Gastrocnemius medialis (tissue), 4 donors: ENCODE measurements around the gene C7orf57. TPM values are rescaled to one million over a fixed set of nuclear protein-coding genes. Genes with fewer than 3 reads are reported as not detected.

ENCODE experiments used
- ATAC-seq, 2 donors: fragments of 150-250 bp; one replicate each; pipeline ENCODE4 v1.9.1; 2016
- DNase-seq, 2 donors: peaks; one replicate each; pipeline ENCODE4 v3.0.0-alpha.2; 2019
- H3K27ac ChIP-seq, 4 donors: fragments of 200-600 bp; sonication (generic); 1 replicate in 1 of 4; 2 replicates in 3 of 4; pipeline ENCODE4 v1.5.1; 2016 to 2018; ENCODE audit warnings: mild to moderate bottlenecking in 2 of 4, moderate library complexity in 1 of 4
- H3K27me3 ChIP-seq, 3 donors: fragments of 200-600 bp; sonication (generic) in 2 of 3; 1 replicate in 1 of 3; 2 replicates in 2 of 3; pipeline versions ENCODE4 v1.5.1 to v1.6.0; 2016 to 2019; ENCODE audit warnings: mild to moderate bottlenecking in 1 of 3, moderate library complexity in 1 of 3
- H3K36me3 ChIP-seq, 2 donors: fragments of 200-600 bp; sonication (generic) in 1 of 2; one replicate each; pipeline ENCODE4 v1.5.1; 2017 to 2018
- H3K4me1 ChIP-seq, 2 donors: fragments of 200-600 bp; sonication (generic) in 1 of 2; one replicate each; pipeline ENCODE4 v1.5.1; 2016 to 2017; ENCODE audit warnings: mild to moderate bottlenecking in 2 of 2
- H3K4me3 ChIP-seq, 4 donors: fragments of 200-600 bp; sonication (generic) in 3 of 4; 1 replicate in 1 of 4; 2 replicates in 3 of 4; pipeline ENCODE4 v1.5.1; 2016 to 2019; ENCODE audit warnings: mild to moderate bottlenecking in 2 of 4
- H3K9me3 ChIP-seq, 3 donors: fragments of 200-600 bp; sonication (generic) in 2 of 3; 1 replicate in 1 of 3; 2 replicates in 2 of 3; pipeline ENCODE4 v1.5.1; 2016 to 2019
- POLR2A ChIP-seq, 2 donors: fragments of 450-650 bp; IDR thresholded peaks; one replicate each; pipeline ENCODE4 v1.6.1; 2017; ENCODE audit warnings: antibody characterized with exemption in 2 of 2, mild to moderate bottlenecking in 2 of 2, moderate library complexity in 2 of 2
- in situ Hi-C, 4 donors: fragments of 200-750 bp; cut with MboI; loops; one replicate each; pipeline versions ENCODE4 v1.15.0 to v1.8.0; 2017; ENCODE audit warnings: low sequenced_read_pairs in 4 of 4
- intact Hi-C: fragments of 100-400 bp; cut with DNase I; formaldehyde crosslinking; loops from one replicate; pipeline ENCODE4 v1.15.1; 2023; ENCODE audit warnings: low total_unique reads
- total RNA-seq, 4 donors: library from RNA; depleted of rRNA; stranded (reverse); fragments of >200 nt; gene quantifications; one replicate each; pipeline versions ENCODE4 v1.1.0 to v1.2.3, GENCODE V29; 2016
- TF ChIP-seq, protein P1 (sequence below), 5 experiments: fragments of 450-650 bp in 3 of 5; fragments of 200-600 bp in 2 of 5; sonication (generic) in 2 of 5; IDR thresholded peaks in 4 of 5; conservative IDR thresholded peaks in 1 of 5; 1 replicate in 4 of 5; 2 replicates in 1 of 5; pipeline ENCODE4 v1.5.1; 2016 to 2019; ENCODE audit warnings: antibody characterized with exemption in 5 of 5, mild to moderate bottlenecking in 3 of 5, moderate library complexity in 3 of 5

The C7orf57 gene
- total RNA-seq, 4 donors from 2014 or later, result not detected

DNA sequence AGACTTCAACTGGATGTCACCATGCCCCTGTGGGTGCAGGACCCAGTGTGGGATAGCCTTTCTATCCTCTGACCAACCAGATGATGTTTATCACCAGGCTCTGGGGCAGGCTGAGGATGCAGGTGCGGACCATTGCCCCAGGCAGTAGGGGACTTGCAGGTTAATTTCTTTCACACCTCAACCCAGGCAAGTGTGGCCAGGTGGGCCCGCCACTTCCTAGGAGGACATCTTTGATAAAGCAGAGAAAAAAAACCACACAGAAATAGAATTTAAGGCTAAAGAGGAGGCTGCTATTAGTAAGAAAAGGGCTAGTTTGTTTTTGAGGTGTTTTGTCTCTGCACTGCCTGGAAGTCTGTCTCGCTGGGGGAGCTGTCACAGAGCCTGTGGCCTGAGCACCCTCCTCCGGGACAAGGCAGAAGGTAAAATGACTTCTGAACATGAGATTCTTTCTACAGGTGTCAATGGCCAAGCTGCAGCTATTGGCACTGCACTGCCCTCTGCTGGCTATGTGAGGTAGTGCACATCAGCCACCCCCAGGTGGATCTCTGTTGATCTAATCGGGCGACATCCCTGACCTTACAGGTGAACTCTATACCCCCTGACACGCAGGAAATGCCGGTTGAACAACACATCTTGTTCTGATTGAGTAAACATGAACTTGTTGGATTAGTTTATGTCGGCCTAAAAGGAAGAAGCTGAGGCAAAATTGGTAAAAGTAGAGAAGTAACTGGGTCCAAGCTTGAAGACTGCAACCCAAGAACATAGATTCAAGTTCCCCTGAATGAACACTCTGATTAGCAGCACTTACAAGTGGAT is 74.7 kb downstream of the C7orf57 start:
- no peaks in the 10 kb centered on the region for H3K4me1 ChIP-seq
- H3K27me3 ChIP-seq, result no peaks in the 10 kb centered on the region
- intact Hi-C loops (loop anchor here (1.0 kb wide), 3 partner anchors 75 to 165 kb away; partner anchors contain the start of gene C7orf57), in situ Hi-C loops (loop anchor here (5.0 to 10.0 kb wide), 4 partner anchors 118 to 168 kb away; partner anchors contain the start of gene PKD1L1 (in 2 of the 4))
- H3K36me3 ChIP-seq, result peaks cover 0 to 30% of the 10 kb centered on the region in 2 donors
- no peaks in the 10 kb centered on the region for H3K9me3 ChIP-seq
- ATAC-seq, result peak; percentile 77 to 83
- DNase-seq, result peak; percentile 42 to 64
- no peak overlapping the region for H3K4me3 ChIP-seq
- TF ChIP-seq, protein P1, sequence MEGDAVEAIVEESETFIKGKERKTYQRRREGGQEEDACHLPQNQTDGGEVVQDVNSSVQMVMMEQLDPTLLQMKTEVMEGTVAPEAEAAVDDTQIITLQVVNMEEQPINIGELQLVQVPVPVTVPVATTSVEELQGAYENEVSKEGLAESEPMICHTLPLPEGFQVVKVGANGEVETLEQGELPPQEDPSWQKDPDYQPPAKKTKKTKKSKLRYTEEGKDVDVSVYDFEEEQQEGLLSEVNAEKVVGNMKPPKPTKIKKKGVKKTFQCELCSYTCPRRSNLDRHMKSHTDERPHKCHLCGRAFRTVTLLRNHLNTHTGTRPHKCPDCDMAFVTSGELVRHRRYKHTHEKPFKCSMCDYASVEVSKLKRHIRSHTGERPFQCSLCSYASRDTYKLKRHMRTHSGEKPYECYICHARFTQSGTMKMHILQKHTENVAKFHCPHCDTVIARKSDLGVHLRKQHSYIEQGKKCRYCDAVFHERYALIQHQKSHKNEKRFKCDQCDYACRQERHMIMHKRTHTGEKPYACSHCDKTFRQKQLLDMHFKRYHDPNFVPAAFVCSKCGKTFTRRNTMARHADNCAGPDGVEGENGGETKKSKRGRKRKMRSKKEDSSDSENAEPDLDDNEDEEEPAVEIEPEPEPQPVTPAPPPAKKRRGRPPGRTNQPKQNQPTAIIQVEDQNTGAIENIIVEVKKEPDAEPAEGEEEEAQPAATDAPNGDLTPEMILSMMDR (IDR thresholded peaks at IDR 0.05 in 4 of 5, conservative IDR thresholded peaks at IDR 0.05 in 1 of 5), result peak; percentile 90 to 100 (median 95)
- no peak for TF ChIP-seq POLR2A (IDR thresholded peaks at IDR 0.05)
- H3K27ac ChIP-seq, result no peak overlapping the region

DNA sequence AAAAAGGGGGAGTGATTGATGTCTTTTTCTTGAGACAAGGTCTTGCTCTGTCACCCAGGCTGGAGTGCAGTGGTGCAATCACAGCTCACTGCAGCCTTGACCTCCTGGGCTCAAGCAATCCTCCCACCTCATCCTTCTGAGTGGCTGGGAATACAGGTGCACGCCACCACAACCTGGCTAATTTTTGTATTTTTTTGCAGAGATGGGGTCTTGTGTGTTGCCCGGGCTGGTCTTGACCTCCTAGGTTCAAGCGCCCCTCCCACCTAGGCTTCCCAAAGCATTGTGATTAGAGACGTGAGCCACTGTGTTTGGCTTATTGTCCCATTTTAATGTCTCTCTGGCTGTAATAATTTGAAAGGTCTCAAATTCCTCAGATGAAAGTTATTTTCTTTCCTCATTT is 75.5 kb downstream of the C7orf57 start:
- no peak overlapping the region for H3K27ac ChIP-seq
- in situ Hi-C loops, result loop anchor here in 1 of 4 donors (10.0 kb wide), 1 partner anchor 166 kb away; the partner anchor contains the start of gene PKD1L1
- intact Hi-C loops, result loop anchor here (1.0 kb wide), 3 partner anchors 76 to 166 kb away; partner anchors contain the start of gene C7orf57

More for the DNA sequence above, 75.5 kb downstream of the C7orf57 start:
- DNase-seq, result no peak
- H3K27me3 ChIP-seq, result no peaks in the 10 kb centered on the region
- no peaks in the 10 kb centered on the region for H3K9me3 ChIP-seq
- ATAC-seq, result no peak
- peaks cover 0 to 25% of the 10 kb centered on the region in 2 donors for H3K36me3 ChIP-seq
- TF ChIP-seq, protein P1 (IDR thresholded peaks at IDR 0.05 in 4 of 5, conservative IDR thresholded peaks at IDR 0.05 in 1 of 5), result no peak
- no peak for TF ChIP-seq POLR2A (IDR thresholded peaks at IDR 0.05)
- H3K4me1 ChIP-seq, result no peaks in the 10 kb centered on the region
- H3K4me3 ChIP-seq, result no peak overlapping the region

Other genes with a start within 250 kb of the C7orf57 start
- 1 to 10 TPM in 2 of 4 donors, under 1 TPM in 2; 0.07 to 1.7 (median 0.98) TPM for gene PKD1L1, start 87.1 kb upstream of the C7orf57 start, total RNA-seq
- gene HUS1, start 55.9 kb upstream of the C7orf57 start, total RNA-seq, result 10 to 100 TPM; 18.3 to 33.0 (median 23.0) TPM
- not detected for gene SUN3, start 6.4 kb upstream of the C7orf57 start, total RNA-seq
- gene UPP1, start 53.7 kb downstream of the C7orf57 start, total RNA-seq, result 1 to 10 TPM; 1.7 to 7.1 (median 5.8) TPM
- gene ABCA13, start 135.9 kb downstream of the C7orf57 start, total RNA-seq, result under 1 TPM in 2 of 4 donors, not detected in 2; 0.03 to 0.10 TPM